ENCODE data around the gene WDR59. TPM values are rescaled to one million over a fixed set of nuclear protein-coding genes. Genes with fewer than 3 reads are reported as not detected.

Gene WDR59
- total and polyA plus RNA-seq, 11 donors: 16.0 to 52.2 (median 39.5) TPM

GRCh38 chr16:74899816-74900215 lies 85.1 kb downstream of the WDR59 start:
- TF ChIP-seq POLR2A (IDR thresholded peaks at IDR 0.05) (no peak), CTCF (IDR thresholded peaks at IDR 0.05) (no peak)
- 94 to 98% (median 95%) methylated on average over 4 of the region's 4 CpGs for WGBS, 4 donors
- no peak overlapping the region for H3K4me3 ChIP-seq
- intact Hi-C loops (cut with DNase I): loop anchor here in 2 of 10 donors (10.0 kb wide), 1 partner anchor 215 kb away; the partner anchor contains the start of gene LDHD (in 2 of the 2)
- H3K4me1 ChIP-seq: peaks cover 0 to 34% (median 5%) of the 10 kb centered on the region in 12 donors
- no peaks in the 10 kb centered on the region for H3K9me3 ChIP-seq
- no peaks in the 10 kb centered on the region for H3K27me3 ChIP-seq
- no peak overlapping the region for H3K27ac ChIP-seq
- peaks cover 0 to 75% (median 35%) of the 10 kb centered on the region in 9 donors for H3K36me3 ChIP-seq
- no peak for ATAC-seq
- no peak for DNase-seq

- H3K27me3 ChIP-seq: no peaks in the 10 kb centered on the region
- intact Hi-C loops (cut with DNase I): no loop called here
- peak; percentile 32 to 47 (median 44) for ATAC-seq
- TF ChIP-seq CTCF (IDR thresholded peaks at IDR 0.05) (no peak), POLR2A (IDR thresholded peaks at IDR 0.05) (no peak)
- H3K4me1 ChIP-seq: peaks cover 0 to 31% (median 5%) of the 10 kb centered on the region in 12 donors
- H3K27ac ChIP-seq: no peak overlapping the region
- WGBS, 4 donors: 57 to 68% (median 59%) methylated on average over 8 of the region's 8 CpGs
- DNase-seq: peak in 2 of 5 donors; percentile 30 to 32
- H3K4me3 ChIP-seq: no peak overlapping the region
- H3K9me3 ChIP-seq: no peaks in the 10 kb centered on the region
- H3K36me3 ChIP-seq: peaks cover 0 to 75% (median 33%) of the 10 kb centered on the region in 9 donors
Measured at GRCh38 chr16:74898659-74899058, 86.3 kb downstream of the WDR59 start.

GRCh38 chr16:74896389-74897370 lies 88.2 kb downstream of the WDR59 start:
- H3K27ac ChIP-seq: no peak overlapping the region
- no peak for TF ChIP-seq CTCF (IDR thresholded peaks at IDR 0.05)
- no peak for TF ChIP-seq POLR2A (IDR thresholded peaks at IDR 0.05)
- no peaks in the 10 kb centered on the region for H3K9me3 ChIP-seq
- H3K4me1 ChIP-seq: peaks cover 0 to 18% (median 5%) of the 10 kb centered on the region in 12 donors
- ATAC-seq (peak in 3 of 4 donors; percentile 39 to 79 (median 79)), DNase-seq (no peak)
- H3K4me3 ChIP-seq: no peak overlapping the region
- whole genome bisulfite sequencing, 4 donors: 84 to 92% (median 86%) methylated on average over 14 of the region's 14 CpGs
- peaks cover 0 to 75% (median 40%) of the 10 kb centered on the region in 9 donors for H3K36me3 ChIP-seq
- no peaks in the 10 kb centered on the region for H3K27me3 ChIP-seq
- intact Hi-C loops (cut with DNase I): no loop called here

GRCh38 chr16:74893541-74893940 lies 91.4 kb downstream of the WDR59 start:
- no peak for TF ChIP-seq CTCF (IDR thresholded peaks at IDR 0.05)
- no peak for TF ChIP-seq POLR2A (IDR thresholded peaks at IDR 0.05)
- Histone ChIP-seq H3K9me3 (no peaks in the 10 kb centered on the region), H3K27ac (no peak overlapping the region), H3K4me3 (no peak overlapping the region), H3K36me3 (peaks cover 0 to 79% (median 56%) of the 10 kb centered on the region in 9 donors), H3K4me1 (peaks cover 0 to 10% (median 0%) of the 10 kb centered on the region in 12 donors), H3K27me3 (no peaks in the 10 kb centered on the region)
- intact Hi-C loops (cut with DNase I): no loop called here
- 62 to 81% (median 77%) methylated on average over 4 of the region's 4 CpGs for WGBS, 4 donors
- ATAC-seq (no peak), DNase-seq (no peak)

Data from heart left ventricle (tissue), 16 donors.